Daoy (cell line): ENCODE results near the gene CS. TPM values are rescaled to one million over a fixed set of nuclear protein-coding genes. Genes with fewer than 3 reads are reported as not detected.

Experiments
- DNase-seq: peaks from one replicate; pipeline ENCODE4 v3.0.0-alpha.2; 2015; ENCODE audit warnings: low read depth
- total RNA-seq: library from RNA; depleted of rRNA; stranded (reverse); fragments of >200 nt; shearing (Covaris generic); gene quantifications from 2 replicates; pipeline ENCODE4 v1.2.3, GENCODE V29; 2014

The CS gene
- total RNA-seq, 1 experiment from 2014 or later: 112 TPM

- no peak for DNase-seq
Observed at GRCh38 chr12:56247923-56248322, 52.2 kb downstream of the CS start.

- no peak for DNase-seq
Observed at GRCh38 chr12:56244494-56244893, 55.6 kb downstream of the CS start.

GRCh38 chr12:56243731-56244181 is 56.4 kb downstream of the CS start:
- DNase-seq: no peak

GRCh38 chr12:56242986-56243385 is 57.1 kb downstream of the CS start:
- DNase-seq: no peak

GRCh38 chr12:56241424-56242303 is 58.5 kb downstream of the CS start:
- no peak for DNase-seq

- DNase-seq: no peak
Observed at GRCh38 chr12:56237552-56237951, 62.6 kb downstream of the CS start.

GRCh38 chr12:56236985-56237384 is 63.1 kb downstream of the CS start:
- no peak for DNase-seq

- no peak for DNase-seq
Observed at GRCh38 chr12:56236091-56236490, 64.0 kb downstream of the CS start.

- no peak for DNase-seq
Observed at GRCh38 chr12:56234746-56235436, 65.2 kb downstream of the CS start.

- no peak for DNase-seq
Observed at GRCh38 chr12:56231184-56231582, 68.9 kb downstream of the CS start.

- no peak for DNase-seq
Observed at GRCh38 chr12:56230432-56231183, 69.5 kb downstream of the CS start.

GRCh38 chr12:56229916-56230431 is 70.2 kb downstream of the CS start, which contains the start of gene SLC39A5:
Gene SLC39A5, plus strand, starts transcription at chr12:56230051. Its CDS starts 1,224 bp downstream, at chr12:56231275.
- DNase-seq: no peak

GRCh38 chr12:56229082-56229481 is 71.0 kb downstream of the CS start:
- DNase-seq: no peak

- DNase-seq: no peak
Observed at GRCh38 chr12:56224954-56225353, 75.2 kb downstream of the CS start.

- peak; percentile 99 for DNase-seq
Observed at GRCh38 chr12:56224102-56224701, 75.9 kb downstream of the CS start, which contains the start of gene NABP2. Gene NABP2, plus strand, starts transcription at chr12:56224342. Its CDS starts 515 bp downstream, at chr12:56224857.

GRCh38 chr12:56223571-56224101 is 76.5 kb downstream of the CS start:
- no peak for DNase-seq

GRCh38 chr12:56222531-56222895 is 77.6 kb downstream of the CS start:
- no peak for DNase-seq

- peak; percentile 98 for DNase-seq
Observed at GRCh38 chr12:56221757-56222530, 78.2 kb downstream of the CS start, which contains the start of gene RNF41. Gene RNF41, minus strand, starts transcription at chr12:56221922. Its CDS starts 7,875 bp downstream, at chr12:56214047.
